SK-N-MC (cell line): ENCODE data around the gene PLPPR5.

Experiments used
- DNase-seq: peaks from one replicate; pipeline ENCODE4 v3.0.0-alpha.2; 2011; ENCODE audit warnings: low read depth, low spot score
- H3K27ac ChIP-seq: fragments of 200-600 bp; sonication (generic); 2 replicates; pipeline ENCODE4 v1.5.1; 2016; ENCODE audit warnings: mixed run types
- H3K36me3 ChIP-seq: fragments of 200-600 bp; sonication (generic); 2 replicates; pipeline ENCODE4 v1.6.1; 2017; ENCODE audit warnings: antibody characterized with exemption, low read length, mixed read lengths; ENCODE audit not compliant: insufficient read depth
- H3K4me3 ChIP-seq: fragments of 200-600 bp; sonication (generic); 2 replicates; pipeline ENCODE4 v1.5.1; 2016
- H3K9ac ChIP-seq: fragments of 200-600 bp; sonication (generic); 2 replicates; pipeline ENCODE4 v1.8.0; 2017; ENCODE audit warnings: mixed run types, mixed read lengths; ENCODE audit not compliant: insufficient read length
- H3K9me3 ChIP-seq: fragments of 200-600 bp; sonication (generic); 2 replicates; pipeline ENCODE4 v1.6.1; 2017; ENCODE audit warnings: low read depth, mild to moderate bottlenecking, antibody characterized with exemption, low read length, moderate library complexity, mixed read lengths
- EZH2 ChIP-seq: fragments of 200-600 bp; sonication (generic); IDR thresholded peaks from one replicate; pipeline ENCODE4 v1.6.1; 2017; ENCODE audit warnings: antibody characterized with exemption
- FOXP2 ChIP-seq: optimal IDR thresholded peaks from 2 replicates; pipeline ENCODE3; 2011; ENCODE audit warnings: mild to moderate bottlenecking, moderate library complexity; ENCODE audit not compliant: insufficient read depth; ENCODE audit errors: extremely low read length, control extremely low read depth
- POLR2AphosphoS5 ChIP-seq: IDR thresholded peaks from 2 replicates; pipeline ENCODE4 v1.6.1; 2012; ENCODE audit warnings: mild to moderate bottlenecking, low read depth, low read length, borderline replicate concordance

Gene PLPPR5

DNA sequence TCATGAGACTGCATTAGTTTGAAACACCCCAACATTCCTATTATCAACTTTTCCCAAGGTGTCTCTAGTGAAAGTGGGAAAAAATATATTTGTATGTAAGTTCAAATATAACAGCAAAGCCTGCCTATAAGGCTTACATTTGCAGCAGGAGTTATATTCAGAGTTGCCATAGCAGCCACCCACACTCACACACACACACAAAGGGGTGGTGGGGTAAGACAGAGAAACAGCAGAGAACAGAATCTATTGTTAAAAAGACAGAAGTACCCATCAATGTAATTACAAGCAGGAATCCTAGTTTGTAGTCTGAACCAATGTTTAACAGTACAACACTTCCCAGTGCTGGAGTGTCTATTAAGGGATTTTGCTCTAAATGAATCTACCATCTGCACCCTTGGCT is 55.0 kb downstream of the PLPPR5 start:
- DNase-seq: no peak
- Histone ChIP-seq H3K27ac (peak overlapping the region; percentile 81), H3K9me3 (no peaks in the 10 kb centered on the region), H3K4me3 (peak overlapping the region; percentile 54), H3K9ac (peak overlapping the region; percentile 39), H3K36me3 (no peaks in the 10 kb centered on the region)
- TF ChIP-seq POLR2AphosphoS5 (no peak), FOXP2 (no peak), EZH2 (no peak)

DNA sequence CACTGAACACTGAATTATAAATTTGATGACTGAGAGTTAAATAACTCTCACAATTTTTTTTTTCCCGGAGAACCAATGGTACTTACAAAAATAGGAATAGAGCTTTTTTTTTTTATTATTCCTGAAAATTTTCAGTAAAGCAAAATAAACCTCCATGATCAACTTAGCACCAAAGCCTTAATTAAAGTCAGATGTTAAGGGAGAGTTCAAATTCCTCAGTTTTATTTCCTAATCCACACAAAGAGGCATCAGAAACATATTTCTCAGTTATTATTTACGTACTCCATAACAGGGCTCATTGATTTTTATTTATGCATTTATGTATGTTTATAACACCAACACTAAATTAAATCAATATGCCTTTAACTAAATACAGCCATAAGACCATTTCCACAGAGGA is 55.5 kb downstream of the PLPPR5 start:
- no peak for TF ChIP-seq EZH2
- no peak for TF ChIP-seq POLR2AphosphoS5
- TF ChIP-seq FOXP2: no peak
- H3K36me3 ChIP-seq: no peaks in the 10 kb centered on the region
- no peak for DNase-seq
- H3K9me3 ChIP-seq: no peaks in the 10 kb centered on the region
- peak overlapping the region; percentile 81 for H3K27ac ChIP-seq
- peak overlapping the region; percentile 54 for H3K4me3 ChIP-seq
- H3K9ac ChIP-seq: peak overlapping the region; percentile 43

DNA sequence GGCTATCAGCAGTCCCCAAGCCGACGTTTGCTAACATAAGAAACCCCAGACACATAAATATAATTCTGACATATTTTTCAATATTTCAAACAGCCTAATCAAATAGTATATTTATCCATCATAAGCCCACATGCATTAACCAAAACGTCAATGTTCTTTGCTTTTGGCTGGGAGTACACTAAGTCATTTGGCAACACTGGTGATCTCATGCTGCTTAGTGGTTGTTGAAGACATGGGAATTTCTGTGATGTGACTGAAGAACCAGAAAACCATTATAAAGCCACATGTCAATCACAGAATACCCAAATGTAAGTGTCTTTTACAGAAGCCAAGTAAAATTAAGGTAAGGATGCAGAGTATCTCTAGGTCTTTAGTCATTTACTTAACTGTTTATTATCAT is 57.6 kb downstream of the PLPPR5 start:
- H3K36me3 ChIP-seq: no peaks in the 10 kb centered on the region
- H3K9ac ChIP-seq: no peak overlapping the region
- no peak overlapping the region for H3K4me3 ChIP-seq
- H3K27ac ChIP-seq: no peak overlapping the region
- H3K9me3 ChIP-seq: no peaks in the 10 kb centered on the region
- TF ChIP-seq EZH2: no peak
- TF ChIP-seq FOXP2: no peak
- TF ChIP-seq POLR2AphosphoS5: no peak
- DNase-seq: no peak

DNA sequence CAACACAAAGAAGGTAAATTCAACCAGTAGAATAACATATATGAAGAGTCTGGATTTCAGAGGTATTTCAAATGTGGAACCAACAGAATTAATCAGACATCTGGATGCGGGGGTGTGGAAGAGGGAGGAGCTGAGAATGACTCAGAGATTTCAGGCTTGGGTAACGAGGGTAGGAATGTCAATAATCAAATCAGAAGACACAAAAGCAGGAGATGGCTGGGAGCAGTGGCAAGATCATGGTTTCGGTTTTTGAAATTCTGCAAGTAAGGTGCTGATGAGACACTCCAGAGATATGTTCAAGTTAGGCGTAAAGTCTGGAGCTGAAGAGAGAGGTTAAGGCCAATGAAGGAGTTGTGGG is 64.0 kb downstream of the PLPPR5 start:
- TF ChIP-seq POLR2AphosphoS5 (no peak), FOXP2 (no peak), EZH2 (no peak)
- H3K9ac ChIP-seq: no peak overlapping the region
- no peaks in the 10 kb centered on the region for H3K9me3 ChIP-seq
- H3K4me3 ChIP-seq: no peak overlapping the region
- no peaks in the 10 kb centered on the region for H3K36me3 ChIP-seq
- DNase-seq: no peak
- H3K27ac ChIP-seq: no peak overlapping the region

DNA sequence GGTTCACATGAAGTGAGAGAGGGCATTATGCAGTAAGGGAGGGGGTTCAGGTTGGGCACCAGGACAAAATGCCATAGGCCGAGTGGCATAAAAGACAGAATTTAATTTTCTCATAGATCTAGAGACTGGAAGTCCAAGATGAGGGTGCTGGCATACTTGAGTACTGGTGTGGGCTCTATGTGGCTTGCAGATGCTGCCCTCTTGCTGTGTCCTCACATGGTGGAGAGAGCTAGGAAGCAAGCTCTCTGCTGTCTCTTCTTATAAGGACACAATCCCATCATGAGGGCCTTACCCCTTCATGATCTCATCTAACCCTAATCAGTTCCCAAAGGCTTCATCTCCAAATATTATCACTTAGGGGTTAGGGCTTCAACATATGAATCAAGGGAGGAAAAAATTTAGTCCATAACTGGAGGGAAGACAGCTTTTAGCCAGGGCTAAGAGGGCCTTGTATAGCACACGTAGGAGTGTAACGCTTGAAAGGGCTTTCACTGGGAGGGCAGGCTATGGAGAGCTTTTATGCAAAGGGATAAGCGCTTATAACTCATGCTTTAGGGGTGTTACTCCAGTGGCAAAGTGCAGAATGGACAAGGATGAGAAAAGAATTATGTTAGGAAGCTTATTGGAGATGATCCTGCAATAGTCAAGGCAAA is 64.5 kb downstream of the PLPPR5 start:
- no peak overlapping the region for H3K27ac ChIP-seq
- no peak overlapping the region for H3K9ac ChIP-seq
- no peak overlapping the region for H3K4me3 ChIP-seq
- H3K36me3 ChIP-seq: no peaks in the 10 kb centered on the region
- no peak for DNase-seq
- H3K9me3 ChIP-seq: no peaks in the 10 kb centered on the region
- TF ChIP-seq EZH2 (no peak), POLR2AphosphoS5 (no peak), FOXP2 (no peak)

DNA sequence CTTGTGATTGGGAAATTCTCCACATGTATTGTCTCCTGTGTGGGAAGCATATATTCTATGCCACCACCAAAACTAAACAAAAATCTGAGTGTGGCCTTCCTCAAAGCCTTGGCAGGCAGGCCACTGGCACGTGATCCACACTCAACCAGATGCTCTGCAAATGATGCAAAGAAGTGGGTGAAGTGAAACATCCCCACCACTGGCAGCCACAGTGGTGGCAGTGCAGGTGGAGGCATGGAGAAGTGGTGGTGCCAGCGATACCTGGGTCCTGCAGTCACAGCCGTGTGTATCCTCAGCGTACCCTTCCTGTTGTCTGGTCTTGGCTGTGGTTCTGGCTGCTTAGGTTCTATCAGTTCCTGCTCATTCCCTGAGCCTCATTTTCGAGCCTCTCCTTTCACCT is 65.2 kb downstream of the PLPPR5 start:
- DNase-seq: no peak
- Histone ChIP-seq H3K9me3 (no peaks in the 10 kb centered on the region), H3K36me3 (no peaks in the 10 kb centered on the region), H3K9ac (no peak overlapping the region), H3K27ac (no peak overlapping the region), H3K4me3 (no peak overlapping the region)
- TF ChIP-seq EZH2: no peak
- TF ChIP-seq POLR2AphosphoS5: no peak
- TF ChIP-seq FOXP2: no peak

DNA sequence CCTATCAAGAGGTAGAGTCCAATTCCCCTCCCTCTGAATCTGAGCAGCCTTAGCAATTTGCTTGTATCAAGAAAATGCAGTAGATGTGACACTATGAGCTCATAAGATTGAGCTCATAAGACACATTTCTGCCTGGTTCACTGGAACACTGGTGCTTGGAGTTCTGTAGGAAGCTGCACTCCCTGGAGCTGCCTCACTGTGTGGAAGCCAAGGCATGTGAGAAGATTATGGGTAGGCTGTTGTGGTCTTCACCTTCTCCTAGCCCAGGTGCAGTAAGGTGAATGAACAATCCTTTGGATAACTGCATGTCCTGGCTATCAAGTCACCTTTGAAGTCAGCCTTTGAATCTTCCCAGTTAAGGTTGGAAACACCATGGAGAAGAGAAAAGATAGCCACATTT is 67.3 kb downstream of the PLPPR5 start:
- DNase-seq: no peak
- Histone ChIP-seq H3K27ac (no peak overlapping the region), H3K9ac (no peak overlapping the region), H3K36me3 (no peaks in the 10 kb centered on the region), H3K9me3 (no peaks in the 10 kb centered on the region), H3K4me3 (no peak overlapping the region)
- no peak for TF ChIP-seq EZH2
- TF ChIP-seq POLR2AphosphoS5: no peak
- TF ChIP-seq FOXP2: no peak

DNA sequence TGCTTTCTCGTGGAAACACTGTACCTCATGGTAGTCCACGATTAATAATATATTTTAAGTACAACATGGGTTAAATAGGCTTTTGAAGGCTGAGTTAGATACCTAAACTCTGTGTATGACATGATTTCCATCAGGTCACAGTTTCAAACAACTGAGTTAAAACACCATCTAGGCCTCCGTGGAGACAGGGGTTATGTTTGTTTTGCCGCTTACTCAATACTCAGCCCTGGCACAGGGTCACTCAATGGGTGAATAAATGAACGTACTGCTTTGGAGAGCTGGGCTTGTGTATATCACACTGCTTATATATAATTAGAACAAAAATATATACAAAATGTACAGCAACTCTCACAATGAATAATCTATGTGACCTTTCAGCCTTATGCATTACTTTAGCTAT is 72.5 kb downstream of the PLPPR5 start:
- no peak for TF ChIP-seq FOXP2
- no peak for TF ChIP-seq POLR2AphosphoS5
- no peak for TF ChIP-seq EZH2
- Histone ChIP-seq H3K4me3 (no peak overlapping the region), H3K27ac (no peak overlapping the region), H3K9ac (no peak overlapping the region), H3K9me3 (no peaks in the 10 kb centered on the region), H3K36me3 (no peaks in the 10 kb centered on the region)
- DNase-seq: no peak

DNA sequence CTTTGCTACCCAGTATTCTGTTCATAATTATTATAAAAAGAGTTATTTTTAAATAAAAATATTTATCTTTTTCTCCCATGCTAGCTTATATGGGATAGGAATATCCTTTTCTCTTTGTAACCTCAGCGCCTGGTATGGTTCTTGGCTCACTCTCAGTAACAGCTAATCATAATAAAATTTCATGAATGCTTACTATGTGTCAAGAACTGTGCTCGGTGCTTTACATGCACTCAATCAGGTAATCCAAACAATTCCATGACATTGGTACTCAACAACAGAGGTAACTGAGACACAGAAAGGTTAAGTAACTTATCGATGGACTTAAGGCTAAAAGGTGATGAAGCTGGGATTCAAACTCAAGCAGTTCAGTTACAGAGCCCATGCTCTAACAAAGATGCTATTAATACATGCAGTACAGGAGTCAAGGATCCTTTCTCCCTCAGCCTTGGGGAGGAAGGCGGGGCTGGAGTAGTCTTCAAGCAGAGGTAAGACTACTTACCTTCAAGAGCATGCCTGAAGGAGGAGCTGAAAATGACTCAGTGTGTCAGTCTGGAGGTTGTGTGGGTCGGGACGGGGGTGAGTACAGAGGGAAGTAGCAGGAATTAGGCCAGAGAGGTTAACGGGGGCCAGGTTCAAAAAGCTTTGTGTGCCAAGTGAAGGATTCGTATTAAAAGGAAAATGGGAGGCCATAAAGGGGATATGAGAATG is 73.4 kb downstream of the PLPPR5 start:
- Histone ChIP-seq H3K27ac (no peak overlapping the region), H3K4me3 (no peak overlapping the region), H3K36me3 (no peaks in the 10 kb centered on the region), H3K9ac (no peak overlapping the region), H3K9me3 (no peaks in the 10 kb centered on the region)
- DNase-seq: no peak
- TF ChIP-seq FOXP2 (no peak), POLR2AphosphoS5 (no peak), EZH2 (no peak)
